ENCODE data around the gene INTS11.

INTS11 gene

DNA sequence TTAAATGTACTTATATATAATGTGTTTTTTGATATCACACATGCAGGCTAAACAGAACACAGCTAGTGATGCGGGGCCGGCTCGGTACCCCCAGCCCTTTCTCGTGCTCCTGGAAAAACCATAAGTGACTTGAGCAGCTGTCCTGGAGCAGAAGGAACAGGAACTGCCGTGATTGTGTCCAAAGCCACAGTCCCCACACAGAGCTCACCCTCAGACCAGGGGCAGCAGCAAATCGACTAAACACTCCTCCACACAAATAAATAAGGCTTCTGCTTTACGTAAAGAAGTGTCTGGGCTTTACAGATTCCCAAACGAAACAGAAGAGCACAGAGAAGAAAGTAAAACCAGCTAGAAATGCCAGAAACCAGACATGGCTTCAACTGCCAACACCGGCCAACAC, 60.4 kb downstream of the INTS11 start:
- no peak for DNase-seq

DNA sequence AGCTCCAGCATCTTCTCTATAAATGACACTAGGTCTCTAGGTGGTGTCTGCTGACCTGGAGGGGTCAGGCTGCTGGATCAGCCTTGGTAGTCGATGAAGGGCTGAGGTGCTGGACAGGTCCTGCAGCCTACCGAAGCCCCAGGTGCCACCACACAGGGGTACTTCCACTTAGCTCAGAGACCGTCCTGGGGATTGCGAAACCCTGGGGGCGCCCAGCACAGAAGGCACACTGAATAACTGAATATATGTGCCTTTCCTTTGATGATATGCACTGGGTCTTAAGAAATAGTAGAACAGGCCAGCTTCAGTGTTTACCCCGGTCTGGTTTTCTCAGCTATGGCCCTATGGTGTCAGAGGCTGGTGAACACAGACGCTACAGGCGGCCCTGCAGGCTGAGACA, 61.7 kb downstream of the INTS11 start:
- DNase-seq: no peak

- DNase-seq: no peak
These were observed 62.4 kb downstream of the INTS11 start for GRCh38 chr1:1262071-1262470.
